Measurements from ENCODE around the gene TBC1D14.

GRCh38 chr4:6956434-6957147 is 47.0 kb downstream of the TBC1D14 start:
- TF ChIP-seq CTCF (IDR thresholded peaks at IDR 0.05 in 8 of 11, conservative IDR thresholded peaks at IDR 0.05 in 3 of 11) = no peak
- TF ChIP-seq POLR2A (IDR thresholded peaks at IDR 0.05) = no peak

Measured in spleen (tissue), 7 donors.